GM21390 (cell line): ENCODE measurements around the gene CIDEB.

ENCODE experiments used
- ATAC-seq: cut with Tn5 transposase; IDR thresholded peaks from one replicate; pipeline ENCODE4 v1.9.1; 2021; ENCODE audit not compliant: unreplicated experiment

CIDEB gene

GRCh38 chr14:24291446-24292117 lies 16.2 kb downstream of the CIDEB start:
- ATAC-seq: no peak

GRCh38 chr14:24290746-24291145 lies 17.0 kb downstream of the CIDEB start:
- no peak for ATAC-seq

DNA sequence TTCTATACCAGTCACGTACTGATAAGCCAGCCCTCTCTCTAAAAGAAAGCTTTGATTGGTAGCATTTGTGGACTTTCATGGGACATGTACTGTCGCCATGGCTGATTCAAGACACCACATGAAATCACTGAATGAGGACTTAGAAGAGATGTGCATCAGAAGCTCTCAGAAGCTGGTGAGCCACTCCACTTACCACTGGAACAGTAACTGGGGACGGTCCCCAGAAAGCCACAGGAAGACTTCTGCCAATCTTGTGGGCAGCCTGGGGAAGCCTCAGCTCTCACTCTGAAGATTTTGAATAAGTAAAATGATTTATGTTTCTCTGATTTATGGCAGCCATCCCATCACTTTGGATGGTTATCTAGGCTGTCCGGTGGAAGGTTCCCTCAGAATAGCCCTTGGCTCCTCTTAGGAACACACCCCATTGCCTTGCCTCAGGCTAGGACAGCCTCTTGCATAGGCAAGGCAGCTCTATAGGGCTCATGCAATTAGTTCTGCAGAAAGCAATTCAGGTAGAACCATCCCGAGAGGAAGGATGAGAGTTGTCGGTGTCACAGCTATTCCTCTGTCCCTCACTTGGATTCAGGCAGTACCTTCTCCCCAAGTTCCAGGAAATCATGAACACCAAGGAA lies 18.0 kb downstream of the CIDEB start:
- peak; percentile 80 for ATAC-seq

- ATAC-seq: no peak
Measured at GRCh38 chr14:24286996-24287395, 20.8 kb downstream of the CIDEB start.

- ATAC-seq: no peak
Measured at GRCh38 chr14:24285351-24285750, 22.4 kb downstream of the CIDEB start.

GRCh38 chr14:24284501-24285035 lies 23.2 kb downstream of the CIDEB start:
- ATAC-seq: no peak

DNA sequence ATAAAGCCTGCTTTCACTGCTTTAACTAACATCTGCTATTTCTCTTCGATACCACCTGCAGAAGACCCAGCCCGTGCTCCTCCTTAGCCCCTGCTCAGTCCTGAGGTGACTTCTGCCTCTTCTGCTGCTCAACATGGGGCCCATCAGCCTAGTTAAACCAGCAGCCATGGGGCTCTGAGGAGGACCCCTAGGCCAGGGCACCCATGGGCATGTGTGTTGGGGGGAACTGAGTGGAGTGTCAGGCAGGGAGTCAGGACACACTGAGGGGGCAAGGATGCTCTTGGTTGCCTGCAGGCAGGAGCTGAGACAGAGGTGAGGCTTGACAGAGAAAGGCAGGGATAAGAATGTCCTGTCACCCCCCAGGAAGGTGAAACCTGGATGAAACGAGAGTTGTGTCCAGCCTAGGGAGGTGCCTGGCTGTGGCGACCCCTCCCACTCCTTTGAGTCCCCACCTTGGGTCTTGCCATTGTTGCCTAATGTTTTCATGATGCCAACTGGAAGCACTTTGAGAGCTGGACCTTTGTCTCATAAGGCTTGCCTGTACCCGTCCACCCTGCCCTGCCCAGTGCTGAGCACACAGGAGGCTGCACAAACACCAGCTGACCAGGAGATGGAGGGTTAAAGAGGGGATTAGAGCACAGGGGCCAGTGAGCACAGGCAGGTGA lies 23.8 kb downstream of the CIDEB start:
- ATAC-seq: no peak

DNA sequence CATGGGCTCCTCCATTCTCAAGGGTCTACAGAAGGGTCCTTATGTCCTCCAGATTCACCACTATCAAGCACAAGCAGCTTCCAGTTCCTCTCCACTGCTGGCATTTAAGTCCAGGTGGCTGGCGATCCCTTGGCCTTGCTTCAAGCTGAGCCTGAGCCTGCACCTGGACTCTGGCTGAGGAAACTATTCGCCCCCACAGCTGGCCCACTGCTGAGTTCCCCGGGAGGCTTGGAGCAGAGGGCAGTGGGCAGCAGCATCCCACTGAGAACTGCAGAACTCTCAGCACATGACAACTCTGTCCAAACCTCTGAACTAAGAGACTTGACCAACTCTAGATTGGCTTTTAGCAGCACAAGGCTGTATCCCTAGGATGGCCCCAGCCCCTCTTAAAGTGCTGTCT lies 25.0 kb downstream of the CIDEB start:
- ATAC-seq: no peak

- ATAC-seq: no peak
Measured at GRCh38 chr14:24281636-24282035, 26.1 kb downstream of the CIDEB start.

- no peak for ATAC-seq
Measured at GRCh38 chr14:24280797-24281460, 26.8 kb downstream of the CIDEB start.

DNA sequence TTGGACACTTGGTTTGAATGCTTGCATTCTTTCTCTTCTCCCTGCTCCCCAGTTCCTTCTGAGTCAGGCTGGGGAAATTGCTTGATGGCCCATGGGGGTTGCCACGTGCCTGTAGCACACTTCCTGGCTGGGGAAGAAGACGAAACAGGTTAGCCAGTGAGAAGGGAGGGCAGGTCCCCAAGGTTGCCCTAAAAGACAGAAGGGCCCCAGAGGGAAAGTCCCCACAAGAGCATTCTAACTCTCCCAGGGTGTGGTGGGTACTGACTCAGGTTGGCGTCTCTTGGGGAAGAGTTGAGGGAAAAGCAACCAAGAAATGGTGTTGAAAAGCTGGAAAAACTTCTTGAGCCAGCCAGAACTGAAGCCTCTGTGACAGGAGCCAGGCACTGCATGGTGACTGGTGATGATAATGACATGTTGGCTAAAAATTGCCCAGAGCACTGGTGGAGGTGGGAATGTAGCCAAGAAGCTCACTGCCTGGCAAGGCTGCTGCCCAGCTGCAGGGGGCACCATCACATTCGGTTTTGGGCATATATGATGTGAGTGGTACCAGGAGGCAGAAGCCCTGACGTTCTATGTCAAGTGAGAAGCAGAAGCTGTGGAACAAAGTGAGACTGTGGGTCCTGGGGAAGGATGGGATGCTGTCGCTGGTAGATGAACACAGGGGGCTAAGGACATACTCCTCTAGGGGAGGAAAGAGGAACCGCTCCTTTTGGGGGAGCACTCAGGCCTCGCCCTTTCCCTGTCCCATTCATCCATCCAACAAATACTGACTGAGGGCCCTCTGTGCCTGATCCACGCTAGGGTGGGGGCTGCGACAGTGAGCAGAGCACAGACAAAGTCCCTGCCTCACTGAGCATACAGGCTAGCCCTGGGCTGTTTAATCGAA lies 28.2 kb downstream of the CIDEB start:
- ATAC-seq: no peak

- no peak for ATAC-seq
Measured at GRCh38 chr14:24278424-24278823, 29.4 kb downstream of the CIDEB start.

GRCh38 chr14:24277606-24278321 lies 30.0 kb downstream of the CIDEB start:
- ATAC-seq: no peak

DNA sequence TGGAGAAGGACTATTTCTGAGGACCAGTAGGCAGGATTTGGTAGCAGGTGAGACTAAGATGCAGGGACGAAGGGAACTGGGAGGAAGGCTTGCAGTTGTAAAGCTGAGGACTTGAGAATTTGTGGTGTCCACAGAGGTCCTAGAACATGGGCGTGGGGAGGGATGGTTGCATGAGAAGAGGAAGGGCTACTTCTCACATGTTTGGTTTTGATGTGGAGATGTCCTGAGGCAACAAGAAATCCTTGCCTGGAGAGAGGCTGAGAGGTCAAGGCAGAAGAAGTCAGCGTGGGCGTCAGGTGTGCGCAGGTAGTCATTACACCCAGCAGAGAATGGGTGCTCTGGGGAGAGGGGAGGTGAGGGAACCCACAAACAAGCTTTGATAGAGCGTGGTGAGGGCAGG lies 30.7 kb downstream of the CIDEB start:
- no peak for ATAC-seq

GRCh38 chr14:24274101-24274543 lies 33.7 kb downstream of the CIDEB start:
- ATAC-seq: peak; percentile 39

DNA sequence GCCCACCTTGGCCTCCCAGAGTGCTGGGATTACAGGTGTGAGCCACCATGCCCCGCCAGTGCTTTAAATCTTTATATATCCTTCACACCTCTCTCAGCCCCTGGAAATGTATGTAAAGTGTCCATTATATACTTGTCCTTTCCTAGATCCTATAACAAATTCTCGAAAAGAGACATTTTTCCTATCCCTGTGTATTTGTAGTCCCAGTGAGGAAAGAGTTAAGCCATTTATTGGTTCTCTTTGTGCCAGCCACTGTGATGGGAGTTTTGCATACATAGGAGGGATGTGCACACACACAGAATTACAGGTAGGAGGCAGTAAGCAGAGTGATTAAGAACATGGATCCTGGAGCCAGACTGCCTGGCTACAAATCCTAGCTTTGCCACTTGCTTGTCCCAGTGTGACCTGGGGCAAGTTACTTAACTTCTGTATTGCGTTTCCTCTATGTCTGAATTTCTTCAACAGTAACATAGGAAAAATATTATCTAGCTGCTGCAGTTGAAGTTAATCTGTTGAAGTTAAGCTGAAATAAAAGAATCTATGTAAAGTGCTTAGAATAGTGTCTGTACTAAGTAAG lies 34.3 kb downstream of the CIDEB start:
- no peak for ATAC-seq

- no peak for ATAC-seq
Measured at GRCh38 chr14:24272467-24272866, 35.3 kb downstream of the CIDEB start.

GRCh38 chr14:24271834-24272263 lies 35.9 kb downstream of the CIDEB start:
- ATAC-seq: no peak

GRCh38 chr14:24271134-24271833 lies 36.5 kb downstream of the CIDEB start, which contains the start of gene RABGGTA:
TSS of gene RABGGTA (minus strand) at chr14:24271597. CDS start at chr14:24271115, 482 bp downstream.
- peak; percentile 86 for ATAC-seq
